ENCODE measurements around the gene USP6NL.

GRCh38 chr10:11602358-11602757 is 9.1 kb downstream of the USP6NL start:
- TF ChIP-seq ZMYM2 (CRISPR knock-in tag; IDR thresholded peaks at IDR 0.05) (no peak), CEBPB (IDR thresholded peaks at IDR 0.05; ENCODE audit: borderline replicate concordance, low read depth, low read length) (no peak), ZNF12 (CRISPR knock-in tag; IDR thresholded peaks at IDR 0.05) (no peak), IKZF5 (CRISPR knock-in tag; IDR thresholded peaks at IDR 0.05) (no peak), CTCF (CRISPR knock-in tag; IDR thresholded peaks at IDR 0.05) (no peak), KDM4B (CRISPR knock-in tag; IDR thresholded peaks at IDR 0.05) (no peak), HOXA5 (CRISPR knock-in tag; IDR thresholded peaks at IDR 0.05) (no peak), POLR2AphosphoS5 (IDR thresholded peaks at IDR 0.05; ENCODE audit: low read depth, low read length) (no peak)

Measured in HepG2 (cell line).